Transverse colon (tissue), 4 donors: Measurements from ENCODE around the gene SMKR1.

Source experiments
- CTCF ChIP-seq, 5 experiments: fragments of 200-600 bp in 3 of 5; fragments of 450-650 bp in 2 of 5; sonication (generic) in 3 of 5; IDR thresholded peaks; 1 replicate in 2 of 5; 2 replicates in 3 of 5; pipeline ENCODE4 v1.5.1; 2016 to 2017; ENCODE audit warnings: antibody characterized with exemption in 5 of 5, inconsistent platforms in 3 of 5, mild to moderate bottlenecking in 2 of 5, moderate library complexity in 1 of 5
- EP300 ChIP-seq: sonication (generic); formaldehyde crosslinking; IDR thresholded peaks from one replicate; pipeline ENCODE4 v1.6.1; 2017; ENCODE audit warnings: antibody characterized with exemption, low read depth
- POLR2A ChIP-seq: fragments of 450-650 bp; IDR thresholded peaks from one replicate; pipeline ENCODE4 v1.6.1; 2016; ENCODE audit warnings: antibody characterized with exemption, mild to moderate bottlenecking, moderate library complexity
- POLR2AphosphoS5 ChIP-seq, 3 donors: sonication (generic); formaldehyde crosslinking; IDR thresholded peaks; one replicate each; pipeline ENCODE4 v1.6.1; 2016; ENCODE audit warnings: antibody characterized with exemption in 3 of 3

- TF ChIP-seq CTCF (IDR thresholded peaks at IDR 0.05) (no peak), POLR2A (no peak), POLR2AphosphoS5 (IDR thresholded peaks at IDR 0.05) (no peak), EP300 (no peak)
Measured at GRCh38 chr7:129489491-129489890, 12.8 kb upstream of the SMKR1 start.
